HepG2 (cell line): ENCODE data around the gene PTPRH. TPM values are rescaled to one million over a fixed set of nuclear protein-coding genes. Genes with fewer than 3 reads are reported as not detected.
A peak's percentile ranks its signal among the peaks of the same experiment; 100 is the strongest.

Experiments used
- CCAR2 ChIP-seq: fragments of 200-400 bp; formaldehyde crosslinking; optimal IDR thresholded peaks from 2 replicates; pipeline ENCODE3; 2018; ENCODE audit warnings: low read depth, mild to moderate bottlenecking, low read length, moderate library complexity
- FOXA3 ChIP-seq: IDR thresholded peaks from 2 replicates; pipeline ENCODE4 v1.6.1; 2016; ENCODE audit warnings: missing genetic modification reagents, missing compliant biosample characterization
- FOXK2 ChIP-seq: fragments of 450-650 bp; IDR thresholded peaks from 2 replicates; pipeline ENCODE4 v1.6.1; 2016
- FOXO1 ChIP-seq: sonication (generic); formaldehyde crosslinking; IDR thresholded peaks from 2 replicates; pipeline ENCODE4 v1.4.0; 2020; ENCODE audit warnings: missing genetic modification reagents
- FOXO4 ChIP-seq: sonication (generic); formaldehyde crosslinking; conservative IDR thresholded peaks from 2 replicates; pipeline ENCODE4 v1.8.1; 2023; ENCODE audit warnings: missing genetic modification reagents
- IRF2 ChIP-seq: IDR thresholded peaks from 2 replicates; pipeline ENCODE4 v1.6.1; 2018; ENCODE audit warnings: missing genetic modification reagents, missing compliant biosample characterization
- JUND ChIP-seq: sonication (generic); formaldehyde crosslinking; IDR thresholded peaks from 2 replicates; pipeline ENCODE4 v1.8.0; 2022; ENCODE audit warnings: mild to moderate bottlenecking, missing genetic modification reagents
- NKX3-1 ChIP-seq: sonication (generic); formaldehyde crosslinking; IDR thresholded peaks from 2 replicates; pipeline ENCODE4 v1.5.0; 2020; ENCODE audit warnings: missing genetic modification reagents
- PLSCR1 ChIP-seq: sonication (generic); formaldehyde crosslinking; IDR thresholded peaks from 2 replicates; pipeline ENCODE4 v1.5.0; 2020; ENCODE audit warnings: missing genetic modification reagents, mild to moderate bottlenecking, borderline replicate concordance
- RFX1 ChIP-seq: fragments of 450-650 bp; IDR thresholded peaks from 2 replicates; pipeline ENCODE4 v1.6.1; 2017
- RNF2 ChIP-seq: fragments of 450-650 bp; conservative IDR thresholded peaks from 2 replicates; pipeline ENCODE4 v1.6.1; 2016; ENCODE audit warnings: low read depth
- XRCC5 ChIP-seq: fragments of 200-400 bp; formaldehyde crosslinking; optimal IDR thresholded peaks from 2 replicates; pipeline ENCODE3; 2017; ENCODE audit warnings: mild to moderate bottlenecking, low read length
- YEATS4 ChIP-seq: sonication (generic); formaldehyde crosslinking; IDR thresholded peaks from 2 replicates; pipeline ENCODE4 v1.4.0; 2020; ENCODE audit warnings: missing genetic modification reagents, borderline replicate concordance
- ZBTB3 ChIP-seq: sonication (generic); formaldehyde crosslinking; IDR thresholded peaks from 2 replicates; pipeline ENCODE4 v1.4.0; 2020; ENCODE audit warnings: low read depth, mild to moderate bottlenecking, moderate library complexity, missing genetic modification reagents, borderline replicate concordance
- ZNF10 ChIP-seq: sonication (generic); formaldehyde crosslinking; IDR thresholded peaks from 2 replicates; pipeline ENCODE4 v1.4.0; 2020; ENCODE audit warnings: mild to moderate bottlenecking, low read depth, missing genetic modification reagents, borderline replicate concordance
- ZNF251 ChIP-seq: sonication (generic); formaldehyde crosslinking; IDR thresholded peaks from 2 replicates; pipeline ENCODE4 v1.9.0; 2021; ENCODE audit warnings: mild to moderate bottlenecking, missing genetic modification reagents
- ZNF274 ChIP-seq: sonication (generic); formaldehyde crosslinking; IDR thresholded peaks from 2 replicates; pipeline ENCODE4 v1.5.1; 2020; ENCODE audit warnings: mild to moderate bottlenecking, missing genetic modification reagents
- ZNF276 ChIP-seq: sonication (generic); formaldehyde crosslinking; IDR thresholded peaks from 2 replicates; pipeline ENCODE4 v1.4.0; 2020; ENCODE audit warnings: mild to moderate bottlenecking, low read depth, missing genetic modification reagents
- ZNF687 ChIP-seq: sonication (generic); formaldehyde crosslinking; IDR thresholded peaks from 2 replicates; pipeline ENCODE4 v1.5.1; 2020; ENCODE audit warnings: mild to moderate bottlenecking, missing genetic modification reagents, moderate library complexity
- ZNF776 ChIP-seq: sonication (generic); formaldehyde crosslinking; IDR thresholded peaks from 2 replicates; pipeline ENCODE4 v1.4.0; 2020; ENCODE audit warnings: mild to moderate bottlenecking, missing genetic modification reagents
- ZNF777 ChIP-seq: sonication (generic); formaldehyde crosslinking; IDR thresholded peaks from 2 replicates; pipeline ENCODE4 v1.4.0; 2020; ENCODE audit warnings: missing genetic modification reagents
- ZNF788 ChIP-seq: sonication (generic); formaldehyde crosslinking; IDR thresholded peaks from 2 replicates; pipeline ENCODE4 v1.5.0; 2020; ENCODE audit warnings: mild to moderate bottlenecking, missing genetic modification reagents, borderline replicate concordance
- ZSCAN22 ChIP-seq: sonication (generic); formaldehyde crosslinking; IDR thresholded peaks from 2 replicates; pipeline ENCODE4 v1.4.0; 2020; ENCODE audit warnings: mild to moderate bottlenecking, missing genetic modification reagents
- polyA plus RNA-seq, 8 experiments: library from polyadenylated mRNA; depleted of rRNA in 3 of 8; stranded (reverse) in 7 of 8; unstranded in 1 of 8; fragments of >200 nt; fragmentation: Illumina TruSeq in 4 of 8; extraction: Trizol in 4 of 8; gene quantifications; 2 replicates each; pipeline versions ENCODE4 v1.2.1 to v1.2.3, GENCODE V29; 2011 to 2016; ENCODE audit warnings: low read depth in 4 of 8, missing spikeins in 1 of 8, mixed read lengths in 1 of 8; ENCODE audit not compliant: insufficient read depth in 1 of 8
- total RNA-seq, 5 experiments: library from RNA; depleted of rRNA; stranded (reverse); fragments of >200 nt; fragmentation: Illumina TruSeq; extraction: Trizol; gene quantifications; 2 replicates each; pipeline ENCODE4 v1.2.3, GENCODE V29; 2016; ENCODE audit warnings: low read depth in 1 of 5

PTPRH gene
- total and polyA plus RNA-seq, 2 of the 13 experiments (the other 11 are each of a cell fraction or from before 2014, with no cell fraction given), result 14.7 to 125 TPM

GRCh38 chr19:55160128-55160985, 48.9 kb downstream of the PTPRH start (continued):
- TF ChIP-seq ZBTB3 (CRISPR knock-in tag), result no peak
- no peak for TF ChIP-seq ZNF251 (CRISPR knock-in tag)
- no peak for TF ChIP-seq RNF2
- TF ChIP-seq ZNF687, result peak; percentile 57
- TF ChIP-seq XRCC5, result peak; percentile 95
- no peak for TF ChIP-seq ZNF776 (CRISPR knock-in tag)
- no peak for TF ChIP-seq ZNF10 (CRISPR knock-in tag)
- TF ChIP-seq ZSCAN22 (CRISPR knock-in tag), result peak; percentile 55; the same call in 1 of the 2 replicates
- TF ChIP-seq JUND, result no peak
- peak; percentile 17; the same call in 1 of the 2 replicates for TF ChIP-seq FOXO1 (CRISPR knock-in tag)
- peak; percentile 66 for TF ChIP-seq IRF2 (CRISPR knock-in tag)
- no peak for TF ChIP-seq RFX1
- TF ChIP-seq ZNF777 (CRISPR knock-in tag), result peak; percentile 99
- TF ChIP-seq ZNF276 (CRISPR knock-in tag), result no peak
- no peak for TF ChIP-seq NKX3-1
- TF ChIP-seq CCAR2, result no peak
- TF ChIP-seq FOXO4 (CRISPR knock-in tag), result no peak
- TF ChIP-seq ZNF788 (CRISPR knock-in tag), result peak; percentile 49; the same call in 1 of the 2 replicates
- no peak for TF ChIP-seq YEATS4
- TF ChIP-seq FOXK2, result no peak
- TF ChIP-seq FOXA3 (CRISPR knock-in tag), result peak; percentile 16; the same call in 1 of the 2 replicates
- TF ChIP-seq ZNF274 (CRISPR knock-in tag), result no peak
- no peak for TF ChIP-seq PLSCR1 (CRISPR knock-in tag)
